RWPE1 (cell line): Measurements from ENCODE around the gene SMPD4.
A peak's percentile ranks its signal among the peaks of the same experiment; 100 is the strongest.
"Not testable (repeated sequence)": the region's sequence is repeated elsewhere in the genome, so short reads cannot be mapped to it uniquely, and the experiment has no call there.

ENCODE experiments used
- CTCF ChIA-PET: fragments of 350-600 bp; sonication (Branson Sonifier 250); formaldehyde crosslinking; extraction: SDS; loops from one replicate; lab custom pipeline; 2021; lab: Yijun Ruan, JAX
- POLR2A ChIA-PET: fragments of 400-600 bp; formaldehyde crosslinking; extraction: SDS; loops from one replicate; lab custom pipeline; 2020; ENCODE audit warnings: antibody characterized with exemption; ENCODE audit not compliant: low non-redundant PET; lab: Yijun Ruan, JAX
- DNase-seq: peaks from one replicate; pipeline ENCODE4 v3.0.0; 2012; ENCODE audit warnings: low spot score
- H3K27ac ChIP-seq: fragments of 450-650 bp; 2 replicates; pipeline ENCODE4 v1.5.1; 2017
- CTCF ChIP-seq: fragments of 450-650 bp; conservative IDR thresholded peaks from 2 replicates; pipeline ENCODE4 v1.5.1; 2017; ENCODE audit warnings: low read depth, mild to moderate bottlenecking

The SMPD4 gene

DNA sequence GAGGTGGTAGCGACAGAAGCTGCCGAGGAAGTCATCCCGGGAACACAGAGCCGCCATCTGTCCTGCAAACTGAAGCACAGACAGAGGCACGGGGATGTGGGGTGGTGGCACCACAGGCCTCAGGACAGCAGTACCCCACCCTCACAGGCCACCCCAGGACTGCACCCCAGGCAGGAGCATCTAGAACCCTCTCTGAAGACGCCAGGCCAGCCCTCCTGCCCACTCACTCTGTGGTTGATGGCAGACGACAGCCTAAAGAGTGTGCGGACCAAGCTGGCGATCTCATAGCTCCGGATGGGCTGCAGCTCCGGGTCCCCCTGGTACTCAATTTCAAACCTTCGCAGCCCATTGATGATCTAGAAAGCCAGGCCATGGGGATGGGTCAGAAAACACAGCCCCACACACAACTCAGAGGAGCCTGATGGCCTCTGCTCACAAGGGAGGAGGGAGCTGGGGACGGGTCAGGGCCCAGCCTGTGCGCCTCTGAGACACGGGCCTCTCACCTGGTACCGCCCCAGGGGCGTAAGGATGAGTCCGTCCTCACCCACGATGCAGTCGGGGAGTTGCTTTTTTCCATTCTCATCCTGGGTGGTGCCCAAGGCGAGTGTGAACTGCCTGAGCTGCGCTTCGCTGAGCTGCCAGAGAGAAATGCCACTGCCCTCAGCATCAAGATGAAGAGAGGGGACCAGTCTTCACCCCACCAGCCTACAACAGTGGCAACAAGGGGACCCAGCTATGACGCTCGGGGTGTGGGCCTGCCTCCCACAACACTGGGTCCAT, 28.4 kb downstream of the SMPD4 start:
- POLR2A ChIA-PET = no interaction called here
- H3K27ac ChIP-seq = no peak overlapping the region
- CTCF ChIA-PET = no interaction called here
- no peak for TF ChIP-seq CTCF
- no peak for DNase-seq

GRCh38 chr2:130152136-130152815, 29.1 kb downstream of the SMPD4 start:
- H3K27ac ChIP-seq, POLR2A ChIA-PET, DNase-seq: not testable (repeated sequence)
- CTCF ChIA-PET = interaction anchor here (0.6 kb wide), 1 partner anchor 222 kb away, joined by 3 read pairs; no protein-coding TSS in a partner anchor

DNA sequence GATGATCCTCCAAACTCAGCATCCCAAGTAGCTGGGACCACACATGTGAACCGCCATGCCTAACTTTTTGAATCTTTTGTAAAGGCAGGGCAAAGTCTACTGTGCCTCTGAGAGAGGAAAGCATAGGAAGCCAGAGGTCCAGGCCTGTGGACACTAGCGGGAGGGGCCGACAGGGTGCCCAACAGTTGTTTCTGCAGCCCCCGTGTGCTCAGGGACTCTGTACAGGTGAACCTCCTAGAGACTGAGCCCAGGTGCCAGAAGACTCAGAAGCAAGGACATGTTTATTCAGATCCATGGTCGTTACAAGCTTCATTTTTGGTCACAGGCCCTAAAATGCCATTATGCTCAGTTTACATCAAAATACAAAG, 30.3 kb downstream of the SMPD4 start:
- CTCF ChIA-PET, POLR2A ChIA-PET, H3K27ac ChIP-seq, DNase-seq: not testable (repeated sequence)

DNA sequence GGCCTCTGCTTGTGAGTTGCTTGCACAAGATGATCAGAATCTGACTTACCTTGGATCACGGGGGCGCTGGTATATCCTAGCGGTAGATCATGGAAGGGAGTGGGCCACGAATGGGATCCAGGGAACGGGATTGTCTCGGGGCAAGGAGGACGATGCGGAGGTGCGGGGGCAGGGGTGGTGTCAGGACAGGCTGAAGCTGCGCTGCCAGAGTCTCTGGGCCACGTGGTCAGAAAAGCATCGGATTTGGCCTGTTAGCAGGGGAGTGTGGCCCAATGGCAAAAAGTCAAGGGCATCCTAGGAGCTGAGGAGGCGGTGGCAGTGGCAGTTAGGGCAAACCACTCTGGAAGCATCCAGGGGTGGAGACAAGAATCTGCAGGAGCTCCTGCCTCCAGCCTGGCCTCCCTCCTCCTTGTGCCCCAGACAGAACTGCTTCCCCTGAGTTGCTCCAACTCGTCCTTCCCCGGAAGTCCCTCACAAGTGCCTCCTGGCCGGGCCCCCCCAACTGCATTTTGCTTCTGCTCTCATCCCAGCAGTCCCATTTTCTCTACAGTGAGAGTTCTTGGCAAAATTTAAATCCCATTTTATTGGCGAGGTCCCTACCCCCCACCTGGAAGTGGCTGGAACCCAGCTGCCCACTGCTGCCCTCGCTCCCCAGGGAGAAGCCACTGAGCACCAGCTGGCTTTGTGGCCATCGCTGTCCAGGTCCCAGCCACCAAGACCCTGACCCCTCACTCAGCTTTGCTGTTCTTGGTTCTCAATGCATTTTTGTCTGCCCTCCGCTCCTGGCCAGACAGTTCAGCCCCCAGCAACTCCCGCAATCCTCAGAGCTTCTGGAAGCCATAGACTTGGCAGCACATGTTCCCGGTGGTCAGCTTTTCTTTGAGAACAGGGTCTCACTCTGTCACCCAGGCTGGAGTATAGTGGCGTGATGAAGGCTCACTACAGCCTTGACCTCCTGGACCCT, 30.9 kb downstream of the SMPD4 start:
- POLR2A ChIA-PET = no interaction called here
- CTCF ChIA-PET = no interaction called here

GRCh38 chr2:130148515-130148914, 32.9 kb downstream of the SMPD4 start:
- POLR2A ChIA-PET, DNase-seq, H3K27ac ChIP-seq: not testable (repeated sequence)
- CTCF ChIA-PET = interaction anchor here (0.6 kb wide), 1 partner anchor 1006 kb away, joined by 4 read pairs; no protein-coding TSS in a partner anchor

More for the DNA sequence above, 30.9 kb downstream of the SMPD4 start:
- H3K27ac ChIP-seq = no peak overlapping the region
- no peak for TF ChIP-seq CTCF
- DNase-seq = no peak

- CTCF ChIA-PET, POLR2A ChIA-PET, DNase-seq: not testable (repeated sequence)
- H3K27ac ChIP-seq = peak within 1 kb of the TSS; percentile 41; the same call in 1 of the 2 replicates
Measured at GRCh38 chr2:130145006-130145414, 36.4 kb downstream of the SMPD4 start, which contains the start of gene CCDC74B. Gene CCDC74B (minus strand): TSS chr2:130145112. CDS start chr2:130144996, 116 bp downstream.

DNA sequence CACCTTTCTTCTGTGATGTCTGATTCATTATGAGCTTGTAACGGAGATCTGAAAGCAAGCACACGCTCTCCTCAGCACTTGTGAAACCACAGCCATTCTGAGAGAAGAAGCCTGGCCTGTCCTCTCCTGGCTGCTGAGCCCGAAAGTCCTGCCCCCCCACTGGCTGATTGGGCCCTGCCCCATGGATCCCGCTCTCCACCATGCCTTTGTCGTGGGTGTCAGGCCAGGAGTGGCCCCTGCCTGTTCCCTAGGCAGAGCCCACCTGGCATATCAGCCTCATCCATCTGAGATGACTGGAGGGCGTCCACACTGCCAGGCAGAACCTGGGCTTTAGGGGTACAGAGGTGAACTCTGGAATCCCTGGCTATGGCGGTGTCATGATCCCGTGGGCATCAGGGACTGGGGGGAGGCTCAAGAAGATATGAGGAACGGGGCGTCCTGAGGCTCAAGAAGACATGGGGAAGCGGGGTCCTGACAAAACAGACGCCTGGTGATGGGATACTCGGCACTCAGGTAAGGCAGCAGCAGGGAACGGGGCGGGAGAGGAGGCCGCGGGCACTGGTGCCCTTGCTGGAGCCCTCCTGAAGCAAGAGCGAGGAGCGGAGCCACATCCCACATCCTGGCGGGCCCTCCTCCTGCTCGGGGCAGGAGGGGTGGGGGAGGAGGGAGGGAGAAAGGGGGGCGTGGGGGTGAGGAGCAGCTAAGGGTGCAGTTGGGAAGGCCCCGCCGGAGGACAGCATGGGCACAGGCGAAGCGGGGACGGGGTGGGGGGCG, 37.9 kb downstream of the SMPD4 start:
- H3K27ac ChIP-seq, CTCF ChIA-PET, DNase-seq, POLR2A ChIA-PET: not testable (repeated sequence)

DNA sequence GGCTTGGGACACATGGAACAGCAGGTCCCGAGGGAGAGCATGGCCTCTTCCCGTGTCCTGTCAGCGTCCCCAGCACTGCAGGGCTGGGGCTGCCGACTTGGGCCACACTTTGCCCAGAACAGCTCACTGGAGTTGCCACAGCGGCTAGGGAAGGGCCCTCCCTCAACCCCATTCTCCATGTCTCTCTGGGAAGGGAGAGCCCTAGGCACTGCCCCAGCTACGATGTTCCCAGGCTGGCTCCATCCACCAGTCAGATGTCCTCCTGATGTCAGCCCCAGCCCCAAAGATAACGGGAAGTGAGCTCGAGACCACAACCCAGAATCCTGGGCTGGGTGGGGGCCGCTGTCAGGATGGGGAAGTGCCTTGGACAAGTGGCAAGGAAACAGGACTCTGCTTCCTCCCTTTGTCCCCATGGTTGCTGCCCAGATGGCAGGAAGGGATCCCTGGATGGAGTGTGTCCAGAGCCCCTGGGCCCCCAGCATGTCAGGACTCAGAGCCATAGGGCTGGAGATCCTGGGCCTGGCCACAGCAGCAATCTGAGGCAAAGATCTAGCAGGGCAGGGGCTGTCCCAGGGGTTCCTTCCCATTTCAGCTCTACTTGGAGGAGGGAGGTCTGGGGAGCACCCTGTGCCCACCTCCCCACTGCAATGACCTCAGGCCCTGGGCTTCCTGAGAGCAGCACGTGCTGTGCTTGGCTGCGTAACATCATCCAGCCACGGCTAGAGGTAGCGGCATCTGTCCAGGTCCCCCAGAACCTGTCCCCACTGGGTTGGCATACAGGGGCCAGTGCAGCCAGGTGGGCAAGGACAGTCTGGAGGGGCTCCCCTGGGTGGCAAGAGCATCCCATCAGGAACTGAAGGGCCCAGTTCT, 38.8 kb downstream of the SMPD4 start:
- DNase-seq, CTCF ChIA-PET, POLR2A ChIA-PET, H3K27ac ChIP-seq: not testable (repeated sequence)

DNA sequence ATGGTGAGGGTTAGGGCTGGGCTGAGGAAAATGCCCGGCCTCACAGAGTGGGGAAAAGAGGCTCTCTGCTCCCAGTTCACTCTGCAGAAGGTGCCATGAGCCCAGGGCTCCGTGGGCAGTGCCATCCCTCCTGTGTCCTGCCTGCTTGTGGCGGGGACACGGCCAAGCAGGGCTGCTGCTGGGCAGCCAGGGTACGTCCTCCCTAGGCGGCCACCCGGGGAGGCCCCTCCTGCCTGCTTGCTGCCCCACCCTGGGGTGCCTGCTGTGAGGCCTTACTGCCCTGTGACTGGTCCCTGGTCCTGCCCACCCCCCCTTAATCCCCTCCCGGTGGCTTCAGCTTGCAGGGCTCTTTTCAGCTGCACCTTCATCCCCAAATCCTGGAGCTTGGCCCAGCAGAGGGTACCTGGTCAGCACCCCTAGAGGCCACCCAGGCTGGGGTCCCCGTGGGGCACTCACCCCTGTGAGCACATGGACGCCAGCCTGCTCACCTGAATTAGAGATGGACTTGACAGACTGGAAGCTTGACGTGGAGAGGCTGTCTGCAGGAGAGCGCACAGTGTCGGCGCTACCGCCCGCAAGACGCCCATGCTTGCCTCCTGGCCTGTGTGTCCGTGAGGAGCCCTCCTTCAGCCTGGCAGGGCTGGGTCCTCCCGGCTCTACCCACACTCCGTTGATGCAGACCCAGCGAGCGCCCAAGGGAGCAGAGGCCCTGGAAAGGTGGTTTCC, 39.6 kb downstream of the SMPD4 start:
- POLR2A ChIA-PET, CTCF ChIA-PET, DNase-seq: not testable (repeated sequence)

GRCh38 chr2:130141002-130141401, 40.4 kb downstream of the SMPD4 start:
- H3K27ac ChIP-seq, CTCF ChIA-PET, POLR2A ChIA-PET, DNase-seq: not testable (repeated sequence)

More for the DNA sequence above, 39.6 kb downstream of the SMPD4 start:
- H3K27ac ChIP-seq = not testable (repeated sequence)

- POLR2A ChIA-PET, H3K27ac ChIP-seq, DNase-seq, CTCF ChIA-PET: not testable (repeated sequence)
Measured at GRCh38 chr2:130140516-130140915, 40.9 kb downstream of the SMPD4 start.
